Activated naive CD4-positive, alpha-beta T cell treated with anti-CD3 and anti-CD28 coated beads, Interleukin-2, amount 50 U/mL, for 72 hours (primary cell): ENCODE data around the gene KRT37. TPM values are rescaled to one million over a fixed set of nuclear protein-coding genes. Genes with fewer than 3 reads are reported as not detected.
"Not testable (repeated sequence)": the region's sequence is repeated elsewhere in the genome, so short reads cannot be mapped to it uniquely, and the experiment has no call there.

Source experiments
- ATAC-seq, 2 donors: fragments of 150-1000 bp; cut with Tn5 transposase; 2 replicates each; pipeline ENCODE4 v1.10.0; 2021; ENCODE audit warnings: mild to moderate bottlenecking in 2 of 2, moderate library complexity in 2 of 2
- DNase-seq, 2 donors: peaks; one replicate each; pipeline ENCODE4 v3.0.0; 2021 to 2022; ENCODE audit warnings: low spot score in 2 of 2
- H3K27ac Mint-ChIP-seq, 2 donors: one replicate each; pipeline ENCODE4 v1.8.0; 2022; ENCODE audit warnings: mild to moderate bottlenecking in 2 of 2, mixed read lengths in 2 of 2
- H3K36me3 Mint-ChIP-seq, 2 donors: one replicate each; pipeline ENCODE4 v1.8.0; 2022; ENCODE audit warnings: mixed read lengths in 2 of 2
- H3K9me3 Mint-ChIP-seq, 2 donors: one replicate each; pipeline ENCODE4 v1.8.0; 2022; ENCODE audit warnings: mixed read lengths in 2 of 2
- total RNA-seq, 2 donors: library from RNA; stranded (reverse); gene quantifications; one replicate each; pipeline ENCODE4 v1.2.3, GENCODE V29; 2022

Gene KRT37
- total RNA-seq, 2 donors from 2014 or later = not detected

DNA sequence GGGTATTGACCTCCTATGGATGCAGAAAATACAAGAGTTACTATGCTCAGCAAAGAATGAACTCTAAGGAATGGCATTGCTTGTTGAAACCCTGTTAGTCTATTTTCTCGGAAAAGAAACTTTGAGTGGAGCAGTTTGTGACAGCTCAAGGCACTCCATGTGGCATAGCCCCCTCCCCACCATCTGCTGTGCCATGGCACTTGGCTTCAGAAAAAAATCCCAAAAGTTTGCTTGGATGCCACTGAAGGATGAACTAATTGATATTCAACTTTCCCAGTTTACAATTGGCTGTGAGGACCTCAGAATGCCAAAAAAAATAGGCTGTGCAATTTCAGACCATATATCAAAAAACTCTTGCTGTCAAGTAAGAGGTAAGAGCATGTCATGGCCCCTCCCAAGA is 28.8 kb downstream of the KRT37 start:
- ATAC-seq (no peak), DNase-seq (no peak)
- Mint-ChIP-seq H3K9me3 (no peaks in the 10 kb centered on the region), H3K36me3 (no peaks in the 10 kb centered on the region), H3K27ac (no peak overlapping the region)

DNA sequence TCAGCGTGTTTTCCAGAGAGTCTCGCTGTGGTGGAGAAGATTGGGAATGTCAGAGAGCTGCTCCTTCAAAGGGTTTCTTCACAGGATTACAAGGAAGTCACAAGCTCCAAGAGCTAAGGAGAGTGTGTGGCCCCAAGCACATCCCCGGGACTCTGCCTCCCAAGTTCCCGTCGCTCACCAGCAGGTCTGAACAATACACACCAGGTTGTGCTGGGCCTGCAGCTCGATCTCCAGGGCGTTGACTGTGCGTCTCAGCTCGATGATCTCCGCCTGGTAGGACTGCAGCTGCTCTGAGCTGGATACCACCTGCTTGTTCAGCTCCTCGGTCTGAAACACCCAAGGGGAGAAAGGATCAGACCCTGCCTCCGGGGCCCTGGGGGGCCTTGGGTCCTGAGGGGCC is 29.3 kb downstream of the KRT37 start:
- not testable (repeated sequence) for ATAC-seq, H3K9me3 Mint-ChIP-seq, H3K27ac Mint-ChIP-seq, DNase-seq, H3K36me3 Mint-ChIP-seq

DNA sequence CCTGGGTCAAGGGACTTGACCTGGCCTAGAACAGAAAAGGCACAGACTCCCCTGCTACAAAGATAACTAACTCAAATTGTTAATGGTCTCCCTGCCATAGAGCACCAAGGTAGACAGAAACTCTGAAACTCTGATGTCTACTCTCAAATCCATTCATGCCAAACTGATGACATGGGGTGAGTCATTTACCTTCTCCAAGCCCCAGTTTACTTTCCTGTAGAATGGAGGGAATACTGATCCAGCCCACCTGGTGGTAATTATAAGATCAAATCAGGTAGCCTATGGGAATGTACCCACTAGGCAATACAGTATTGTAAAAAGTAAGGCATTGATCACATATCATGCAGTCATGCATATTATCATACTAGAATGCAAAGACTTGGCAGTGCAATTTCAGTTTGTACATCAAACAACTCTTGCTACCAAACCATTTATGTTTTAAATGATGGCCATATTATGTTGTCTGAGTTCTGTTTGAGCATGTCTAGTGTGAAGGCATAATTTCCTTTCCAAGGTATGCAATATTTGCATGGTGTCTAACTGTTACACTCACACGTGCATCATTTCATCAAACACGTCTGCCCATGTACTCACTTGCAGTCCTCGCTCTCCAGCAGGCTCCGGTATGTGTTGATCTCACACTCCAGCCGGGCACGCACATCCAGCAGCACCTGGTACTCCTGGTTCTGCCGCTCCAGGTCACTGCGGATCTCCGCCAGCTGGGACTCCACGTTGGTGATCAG is 30.0 kb downstream of the KRT37 start:
- Mint-ChIP-seq H3K36me3 (no peaks in the 10 kb centered on the region), H3K27ac (no peak overlapping the region), H3K9me3 (no peaks in the 10 kb centered on the region)
- DNase-seq = no peak
- no peak for ATAC-seq

DNA sequence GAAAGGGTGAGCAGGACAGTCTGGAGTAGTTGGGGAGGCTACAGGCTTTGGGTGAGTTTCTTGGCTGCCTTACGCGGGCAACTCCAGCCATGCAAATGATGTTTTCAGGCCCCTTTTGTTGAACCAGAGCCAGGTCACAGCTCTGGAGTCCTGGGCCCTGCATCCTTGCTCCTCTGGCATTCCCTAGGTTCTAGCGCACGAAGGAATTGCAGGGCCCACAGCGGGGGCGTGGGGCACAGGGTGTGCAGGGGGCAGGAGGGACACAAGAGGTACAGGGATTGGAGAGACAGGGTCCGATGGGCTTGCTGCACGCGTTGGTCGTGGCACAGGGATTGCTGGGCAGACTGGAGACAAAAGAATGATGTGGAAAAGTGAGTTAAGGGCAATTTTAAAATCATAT is 30.6 kb downstream of the KRT37 start:
- no peak for ATAC-seq

DNA sequence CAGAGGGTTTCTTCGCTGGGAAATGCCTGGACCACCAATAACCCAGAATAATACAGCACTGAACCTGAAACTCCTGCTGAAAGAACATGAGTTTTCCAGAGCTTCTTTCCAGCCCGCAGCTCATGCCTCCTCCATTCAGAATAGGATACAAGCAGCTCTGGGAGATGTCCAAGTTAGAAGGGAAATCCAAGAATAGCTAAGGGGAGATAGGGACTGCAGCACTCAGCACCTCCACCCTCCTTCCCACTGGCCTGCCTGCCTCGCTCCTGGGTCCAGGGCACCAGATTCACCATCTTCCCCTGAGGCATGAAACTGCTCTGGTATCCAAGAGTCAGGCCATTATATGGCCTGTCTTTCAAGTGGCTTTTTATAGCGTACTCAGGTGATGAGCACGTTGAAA is 31.1 kb downstream of the KRT37 start:
- no peak for ATAC-seq
- no peak overlapping the region for H3K27ac Mint-ChIP-seq
- no peak for DNase-seq
- peaks cover 0 to 4% of the 10 kb centered on the region in 2 donors for H3K9me3 Mint-ChIP-seq
- no peaks in the 10 kb centered on the region for H3K36me3 Mint-ChIP-seq

More for the DNA sequence above, 30.6 kb downstream of the KRT37 start:
- DNase-seq = no peak
- no peaks in the 10 kb centered on the region for H3K36me3 Mint-ChIP-seq
- H3K9me3 Mint-ChIP-seq = no peaks in the 10 kb centered on the region
- H3K27ac Mint-ChIP-seq = no peak overlapping the region

- DNase-seq (no peak), ATAC-seq (no peak)
- Mint-ChIP-seq H3K27ac (no peak overlapping the region), H3K36me3 (peaks cover 0 to 4% of the 10 kb centered on the region in 2 donors), H3K9me3 (peaks cover 0 to 9% of the 10 kb centered on the region in 2 donors)
Measured at GRCh38 chr17:41392278-41392677, 32.1 kb downstream of the KRT37 start.

DNA sequence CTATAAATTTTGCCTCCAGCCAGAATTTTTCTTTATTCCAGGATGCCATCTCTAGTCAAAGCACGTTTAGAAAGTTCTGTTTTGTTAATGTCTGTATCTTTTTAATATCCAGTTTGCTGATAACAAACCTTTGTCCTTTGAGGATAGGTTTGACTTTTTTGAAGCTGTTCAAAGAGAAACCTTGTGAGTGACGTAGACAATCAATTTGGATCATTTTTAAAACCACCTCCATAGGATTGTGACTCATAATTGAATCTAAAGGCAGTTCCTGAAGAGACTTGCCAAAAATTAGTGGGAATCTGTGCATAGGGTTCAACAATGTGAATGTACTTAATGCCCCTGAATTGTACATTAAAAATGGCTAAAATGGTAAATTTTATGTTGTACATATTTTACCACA is 32.9 kb downstream of the KRT37 start:
- no peak overlapping the region for H3K27ac Mint-ChIP-seq
- no peak for ATAC-seq

DNA sequence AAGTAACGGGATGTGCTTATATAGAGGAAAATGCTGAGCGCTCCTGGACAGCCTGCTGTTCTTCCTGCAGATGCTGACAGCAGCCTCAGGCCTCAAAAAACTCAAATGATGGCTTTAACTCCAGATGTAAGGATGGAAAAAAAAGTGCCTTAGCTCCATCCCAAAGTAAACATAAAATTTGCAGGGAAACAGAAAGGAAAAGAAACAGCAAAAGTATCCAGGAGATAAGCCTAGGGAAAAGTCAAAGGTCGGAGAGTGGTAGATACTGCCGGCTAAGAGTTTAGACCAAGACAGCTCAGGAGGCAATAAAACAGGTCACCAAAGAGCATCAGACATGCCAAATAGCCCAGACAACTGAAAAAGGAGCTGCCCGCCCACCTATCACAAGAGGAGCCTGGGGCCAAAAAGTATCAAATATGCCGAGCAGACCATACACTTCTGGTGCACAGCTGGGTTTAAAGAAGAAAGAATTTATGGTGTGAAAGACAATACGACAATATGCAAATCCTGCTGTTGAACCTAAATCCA is 33.9 kb downstream of the KRT37 start:
- no peak for DNase-seq
- ATAC-seq = no peak
- peaks cover 7 to 14% of the 10 kb centered on the region in 2 donors for H3K36me3 Mint-ChIP-seq
- peaks cover 7 to 17% of the 10 kb centered on the region in 2 donors for H3K9me3 Mint-ChIP-seq
- H3K27ac Mint-ChIP-seq = no peak overlapping the region

More for the DNA sequence above, 32.9 kb downstream of the KRT37 start:
- peaks cover 3 to 10% of the 10 kb centered on the region in 2 donors for H3K36me3 Mint-ChIP-seq
- peaks cover 3 to 13% of the 10 kb centered on the region in 2 donors for H3K9me3 Mint-ChIP-seq
- DNase-seq = no peak

DNA sequence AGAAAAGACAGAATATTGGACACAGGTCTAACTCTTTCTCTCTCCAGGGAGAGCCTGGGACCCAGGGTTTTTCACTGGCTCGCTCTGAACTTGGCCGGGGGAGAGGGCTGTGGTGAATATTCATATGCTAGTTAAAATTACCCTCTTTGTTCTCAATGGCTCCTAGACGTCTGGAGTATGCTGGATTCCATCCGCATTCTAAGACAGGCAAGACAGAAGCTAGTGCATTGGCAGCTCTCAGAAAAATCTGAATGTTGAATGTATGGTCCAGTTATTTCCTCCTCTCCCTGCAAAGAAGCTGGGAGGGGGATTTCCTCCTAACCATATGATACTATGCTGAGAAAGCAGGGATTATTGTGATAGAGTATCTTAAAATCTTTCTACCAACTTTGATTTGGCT is 36.7 kb downstream of the KRT37 start:
- DNase-seq (no peak), ATAC-seq (no peak)
- Mint-ChIP-seq H3K9me3 (peaks cover 7 to 17% of the 10 kb centered on the region in 2 donors), H3K36me3 (peaks cover 7 to 14% of the 10 kb centered on the region in 2 donors), H3K27ac (no peak overlapping the region)

- no peak for ATAC-seq
- Mint-ChIP-seq H3K27ac (no peak overlapping the region), H3K9me3 (peaks cover 7 to 17% of the 10 kb centered on the region in 2 donors), H3K36me3 (peaks cover 7 to 14% of the 10 kb centered on the region in 2 donors)
- DNase-seq = no peak
Measured at GRCh38 chr17:41386227-41386626, 38.2 kb downstream of the KRT37 start.

DNA sequence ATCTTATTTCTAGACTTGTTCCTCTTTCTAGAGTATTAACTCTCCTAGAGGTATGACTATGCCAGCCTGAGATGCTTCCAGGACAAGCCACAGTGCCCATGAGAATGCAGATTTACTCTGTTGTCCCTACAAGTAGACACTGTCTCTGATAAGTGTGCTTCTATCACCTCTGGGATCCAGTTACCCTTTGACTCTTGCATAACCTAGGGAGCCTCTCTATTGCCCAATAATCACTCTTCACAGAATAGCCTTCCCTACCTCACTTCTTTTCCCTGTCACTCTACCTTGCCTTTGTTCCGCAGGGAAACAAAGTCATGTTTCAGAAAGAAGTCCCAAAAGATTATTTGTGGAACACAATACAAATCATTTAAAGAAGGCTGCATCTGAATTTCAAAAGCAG is 40.7 kb downstream of the KRT37 start:
- DNase-seq (no peak), ATAC-seq (no peak)
- Mint-ChIP-seq H3K36me3 (peaks cover 7 to 14% of the 10 kb centered on the region in 2 donors), H3K27ac (no peak overlapping the region), H3K9me3 (peaks cover 9 to 17% of the 10 kb centered on the region in 2 donors)

DNA sequence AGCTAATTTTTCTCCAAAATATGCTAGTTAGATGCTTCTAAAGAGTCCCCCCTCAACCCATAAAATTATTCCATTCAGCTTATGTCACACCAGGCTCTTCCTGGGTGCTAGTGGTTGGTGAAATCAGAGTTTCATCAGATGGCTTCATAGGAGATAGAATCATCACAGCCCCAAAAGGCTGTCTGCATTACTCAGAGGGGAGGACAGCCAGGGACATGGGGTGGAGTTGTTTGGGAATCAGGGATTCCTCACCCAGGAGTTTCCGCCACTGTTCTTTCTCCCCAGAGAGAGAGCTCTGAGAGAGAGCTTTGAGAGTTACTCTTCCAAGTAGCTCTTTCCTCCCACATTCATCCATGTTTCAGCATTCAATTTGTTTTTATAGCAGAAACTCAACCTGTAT is 42.0 kb downstream of the KRT37 start:
- H3K27ac Mint-ChIP-seq = no peak overlapping the region
- H3K9me3 Mint-ChIP-seq = peaks cover 9 to 12% of the 10 kb centered on the region in 2 donors
- peaks cover 7 to 11% of the 10 kb centered on the region in 2 donors for H3K36me3 Mint-ChIP-seq
- ATAC-seq (no peak), DNase-seq (no peak)

GRCh38 chr17:41381943-41382342 is 42.4 kb downstream of the KRT37 start, which contains the start of gene KRT34:
KRT34 (minus strand) TSS chr17:41382306; CDS start chr17:41382246, 60 bp downstream.
- H3K9me3 Mint-ChIP-seq = peaks cover 7 to 12% of the 10 kb centered on the region in 2 donors
- not testable (repeated sequence) for DNase-seq, ATAC-seq, H3K27ac Mint-ChIP-seq, H3K36me3 Mint-ChIP-seq

- H3K36me3 Mint-ChIP-seq, H3K27ac Mint-ChIP-seq, H3K9me3 Mint-ChIP-seq, ATAC-seq, DNase-seq: not testable (repeated sequence)
Measured at GRCh38 chr17:41380091-41380490, 44.3 kb downstream of the KRT37 start.

GRCh38 chr17:41377546-41377945 is 46.8 kb downstream of the KRT37 start:
- DNase-seq (no peak), ATAC-seq (no peak)
- no peak overlapping the region for H3K27ac Mint-ChIP-seq
- peaks cover 0 to 5% of the 10 kb centered on the region in 2 donors for H3K36me3 Mint-ChIP-seq
- peaks cover 12% of the 10 kb centered on the region in 2 donors for H3K9me3 Mint-ChIP-seq
